ENCODE measurements around the gene DAGLA. TPM values are rescaled to one million over a fixed set of nuclear protein-coding genes. Genes with fewer than 3 reads are reported as not detected.

Gene DAGLA
- total RNA-seq, 4 donors from 2014 or later: 1.5 to 4.9 (median 3.8) TPM

DNA sequence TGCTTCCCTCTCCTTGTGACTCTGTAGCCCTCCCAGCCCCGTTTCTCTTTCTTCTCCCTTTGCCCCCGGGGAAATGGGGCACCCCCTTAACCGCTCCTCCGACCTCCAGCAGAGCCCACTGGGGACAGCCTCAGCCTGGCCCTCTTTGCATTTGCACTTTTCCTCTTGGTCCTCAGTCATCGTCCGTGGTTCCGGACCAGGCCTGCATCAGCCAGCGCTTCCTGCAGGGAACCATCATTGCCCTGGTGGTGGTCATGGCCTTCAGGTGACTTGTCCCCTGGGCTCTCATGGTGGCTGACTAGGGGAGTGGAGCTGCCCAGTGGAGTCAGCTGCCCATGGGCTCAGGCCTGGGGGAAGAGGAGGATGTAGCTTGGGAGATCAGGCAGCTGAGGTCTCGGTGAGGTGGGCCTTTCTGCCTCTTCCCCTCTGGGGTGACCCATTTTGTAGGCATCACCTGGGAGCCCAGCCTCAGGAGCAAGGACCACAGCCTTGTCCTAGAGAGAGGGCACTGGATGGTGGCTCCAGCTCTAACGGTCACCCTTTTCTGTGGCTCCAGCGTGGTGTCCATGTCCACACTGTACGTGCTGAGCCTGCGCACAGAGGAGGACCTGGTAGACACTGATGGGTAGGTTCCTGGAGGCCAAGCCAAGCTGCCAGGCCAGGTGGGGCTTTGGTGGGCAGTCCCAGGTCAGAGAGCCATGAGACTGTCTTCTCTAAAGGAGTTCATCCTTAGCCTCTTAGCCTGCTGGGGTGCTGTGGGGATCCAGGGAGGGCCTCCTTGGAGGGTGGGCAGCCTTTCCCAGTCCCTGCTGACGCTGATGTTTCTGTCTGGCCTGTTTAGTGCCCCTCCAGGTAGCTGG, 99.7 kb downstream of the DAGLA start:
- intact Hi-C loops (cut with DNase I): no loop called here
- H3K27ac ChIP-seq (replicated peaks in 1 of 4): no peak overlapping the region
- no peak for DNase-seq (ENCODE audit: extremely low spot score)
- H3K4me1 ChIP-seq: peaks cover 9 to 15% (median 13%) of the 10 kb centered on the region in 4 donors
- H3K36me3 ChIP-seq: peaks cover 0 to 31% (median 21%) of the 10 kb centered on the region in 4 donors
- no peak for TF ChIP-seq POLR2AphosphoS5 (IDR thresholded peaks at IDR 0.05)
- TF ChIP-seq POLR2A (IDR thresholded peaks at IDR 0.05; ENCODE audit: low read depth): no peak
- TF ChIP-seq, protein P1, sequence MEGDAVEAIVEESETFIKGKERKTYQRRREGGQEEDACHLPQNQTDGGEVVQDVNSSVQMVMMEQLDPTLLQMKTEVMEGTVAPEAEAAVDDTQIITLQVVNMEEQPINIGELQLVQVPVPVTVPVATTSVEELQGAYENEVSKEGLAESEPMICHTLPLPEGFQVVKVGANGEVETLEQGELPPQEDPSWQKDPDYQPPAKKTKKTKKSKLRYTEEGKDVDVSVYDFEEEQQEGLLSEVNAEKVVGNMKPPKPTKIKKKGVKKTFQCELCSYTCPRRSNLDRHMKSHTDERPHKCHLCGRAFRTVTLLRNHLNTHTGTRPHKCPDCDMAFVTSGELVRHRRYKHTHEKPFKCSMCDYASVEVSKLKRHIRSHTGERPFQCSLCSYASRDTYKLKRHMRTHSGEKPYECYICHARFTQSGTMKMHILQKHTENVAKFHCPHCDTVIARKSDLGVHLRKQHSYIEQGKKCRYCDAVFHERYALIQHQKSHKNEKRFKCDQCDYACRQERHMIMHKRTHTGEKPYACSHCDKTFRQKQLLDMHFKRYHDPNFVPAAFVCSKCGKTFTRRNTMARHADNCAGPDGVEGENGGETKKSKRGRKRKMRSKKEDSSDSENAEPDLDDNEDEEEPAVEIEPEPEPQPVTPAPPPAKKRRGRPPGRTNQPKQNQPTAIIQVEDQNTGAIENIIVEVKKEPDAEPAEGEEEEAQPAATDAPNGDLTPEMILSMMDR (IDR thresholded peaks at IDR 0.05): no peak
- TF ChIP-seq EP300 (IDR thresholded peaks at IDR 0.05): no peak
- no peaks in the 10 kb centered on the region for H3K9me3 ChIP-seq
- WGBS: 87% methylated on average over 14 of the region's 14 CpGs
- H3K27me3 ChIP-seq: peaks cover 0 to 7% (median 0%) of the 10 kb centered on the region in 4 donors
- no peak overlapping the region for H3K4me3 ChIP-seq

DNA sequence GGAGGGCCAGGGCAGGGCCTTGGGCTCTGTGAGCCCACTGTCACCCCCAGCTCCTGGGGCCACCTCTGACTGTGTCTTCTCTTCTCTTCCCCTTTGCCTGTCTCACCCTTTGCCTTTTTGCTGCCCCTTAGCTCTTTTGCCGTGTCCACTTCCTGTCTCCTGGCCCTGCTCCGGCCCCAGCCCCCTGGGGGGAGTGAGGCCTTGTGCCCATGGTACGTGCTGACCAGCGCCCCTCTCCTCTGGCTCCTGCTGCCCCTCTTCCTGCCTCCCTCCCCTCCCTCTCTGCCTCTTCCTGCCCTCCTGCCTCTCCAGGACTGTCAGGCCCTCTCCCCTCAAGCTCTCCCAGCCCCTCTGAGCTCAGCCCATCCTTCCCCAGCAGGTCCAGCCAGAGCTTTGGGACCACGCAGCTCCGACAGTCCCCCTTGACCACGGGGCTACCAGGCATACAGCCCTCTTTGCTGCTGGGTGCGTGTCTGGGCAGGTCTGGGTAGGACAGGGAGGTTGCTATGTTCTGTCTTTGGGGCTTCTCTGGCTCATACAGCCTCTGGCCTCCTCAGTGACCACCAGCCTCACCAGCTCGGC, 100.5 kb downstream of the DAGLA start:
- no peaks in the 10 kb centered on the region for H3K9me3 ChIP-seq
- no peak overlapping the region for H3K4me3 ChIP-seq
- H3K27ac ChIP-seq (replicated peaks in 1 of 4): no peak overlapping the region
- H3K27me3 ChIP-seq: peaks cover 0 to 7% (median 0%) of the 10 kb centered on the region in 4 donors
- TF ChIP-seq EP300 (IDR thresholded peaks at IDR 0.05) (no peak), POLR2A (IDR thresholded peaks at IDR 0.05; ENCODE audit: low read depth) (no peak), POLR2AphosphoS5 (IDR thresholded peaks at IDR 0.05) (no peak)
- TF ChIP-seq, protein P1 (IDR thresholded peaks at IDR 0.05): no peak
- DNase-seq (ENCODE audit: extremely low spot score): no peak
- 79% methylated on average over 9 of the region's 9 CpGs for WGBS
- peaks cover 3 to 39% (median 28%) of the 10 kb centered on the region in 4 donors for H3K36me3 ChIP-seq
- intact Hi-C loops (cut with DNase I): no loop called here
- H3K4me1 ChIP-seq: peaks cover 9 to 15% (median 13%) of the 10 kb centered on the region in 4 donors

DNA sequence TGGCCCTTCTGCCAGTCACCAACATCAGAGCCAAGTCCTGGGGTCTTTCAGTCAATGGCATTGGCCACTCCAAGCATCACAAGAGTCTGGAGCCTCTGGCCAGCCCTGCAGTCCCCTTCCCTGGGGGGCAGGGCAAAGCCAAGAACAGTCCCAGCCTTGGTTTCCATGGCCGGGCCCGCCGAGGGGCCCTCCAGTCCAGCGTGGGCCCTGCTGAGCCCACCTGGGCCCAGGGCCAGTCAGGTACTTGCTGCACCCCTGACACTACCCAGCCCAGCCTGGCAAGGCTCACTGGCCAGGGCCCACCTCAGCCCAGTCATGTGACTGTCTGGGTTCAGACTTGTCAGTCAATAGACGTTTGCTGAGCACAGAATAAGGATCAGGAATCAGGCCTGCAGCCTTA, 101.4 kb downstream of the DAGLA start:
- DNase-seq (ENCODE audit: extremely low spot score): no peak
- no CpG with 5 or more reads among the region's 5 CpGs for WGBS
- TF ChIP-seq POLR2AphosphoS5 (IDR thresholded peaks at IDR 0.05) (no peak), EP300 (IDR thresholded peaks at IDR 0.05) (no peak), POLR2A (IDR thresholded peaks at IDR 0.05; ENCODE audit: low read depth) (no peak)
- TF ChIP-seq, protein P1 (IDR thresholded peaks at IDR 0.05): no peak
- no peak overlapping the region for H3K4me3 ChIP-seq
- intact Hi-C loops (cut with DNase I): no loop called here
- H3K36me3 ChIP-seq: peaks cover 10 to 48% (median 37%) of the 10 kb centered on the region in 4 donors
- H3K9me3 ChIP-seq: no peaks in the 10 kb centered on the region
- H3K27ac ChIP-seq (replicated peaks in 1 of 4): no peak overlapping the region
- H3K27me3 ChIP-seq: peaks cover 0 to 7% (median 0%) of the 10 kb centered on the region in 4 donors
- peaks cover 9 to 15% (median 13%) of the 10 kb centered on the region in 4 donors for H3K4me1 ChIP-seq

DNA sequence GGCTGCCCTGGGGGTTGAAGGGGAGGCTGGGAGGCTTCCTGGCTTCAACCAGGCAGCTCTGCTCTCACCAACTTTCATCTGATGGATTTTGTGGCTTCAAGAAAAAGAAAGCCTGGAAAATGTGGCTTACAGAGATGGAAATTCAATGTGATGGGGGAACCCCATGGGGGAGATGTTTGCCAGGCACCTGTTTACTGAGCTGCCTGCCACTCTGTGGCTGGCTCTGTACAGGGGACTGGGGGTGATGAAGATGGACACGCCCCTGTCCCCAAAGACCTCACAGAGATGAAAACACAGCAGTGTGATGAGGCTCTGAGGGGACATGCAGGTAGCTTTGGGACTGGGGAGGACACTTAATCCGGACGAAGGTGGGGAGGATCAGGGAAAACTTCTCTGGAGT, 102.1 kb downstream of the DAGLA start:
- peaks cover 4 to 8% (median 7%) of the 10 kb centered on the region in 4 donors for H3K4me1 ChIP-seq
- H3K27ac ChIP-seq (replicated peaks in 1 of 4): no peak overlapping the region
- no peak overlapping the region for H3K4me3 ChIP-seq
- TF ChIP-seq POLR2AphosphoS5 (IDR thresholded peaks at IDR 0.05) (no peak), EP300 (IDR thresholded peaks at IDR 0.05) (no peak), POLR2A (IDR thresholded peaks at IDR 0.05; ENCODE audit: low read depth) (no peak)
- TF ChIP-seq, protein P1 (IDR thresholded peaks at IDR 0.05): no peak
- H3K36me3 ChIP-seq: peaks cover 17 to 55% (median 44%) of the 10 kb centered on the region in 4 donors
- no peak for DNase-seq (ENCODE audit: extremely low spot score)
- H3K27me3 ChIP-seq: peaks cover 0 to 4% (median 0%) of the 10 kb centered on the region in 4 donors
- no peaks in the 10 kb centered on the region for H3K9me3 ChIP-seq
- 76% methylated on average over 3 of the region's 3 CpGs for WGBS
- intact Hi-C loops (cut with DNase I): no loop called here
